HTERT RPE-1 (cell line): Measurements from ENCODE around the gene IRF8.

Experiments
- in situ Hi-C: fragments of 300-500 bp; cut with MboI; formaldehyde crosslinking; loops from 4 replicates; pipeline ENCODE4 v1.14.3; 2020; ENCODE audit warnings: low sequenced_read_pairs

Gene IRF8

DNA sequence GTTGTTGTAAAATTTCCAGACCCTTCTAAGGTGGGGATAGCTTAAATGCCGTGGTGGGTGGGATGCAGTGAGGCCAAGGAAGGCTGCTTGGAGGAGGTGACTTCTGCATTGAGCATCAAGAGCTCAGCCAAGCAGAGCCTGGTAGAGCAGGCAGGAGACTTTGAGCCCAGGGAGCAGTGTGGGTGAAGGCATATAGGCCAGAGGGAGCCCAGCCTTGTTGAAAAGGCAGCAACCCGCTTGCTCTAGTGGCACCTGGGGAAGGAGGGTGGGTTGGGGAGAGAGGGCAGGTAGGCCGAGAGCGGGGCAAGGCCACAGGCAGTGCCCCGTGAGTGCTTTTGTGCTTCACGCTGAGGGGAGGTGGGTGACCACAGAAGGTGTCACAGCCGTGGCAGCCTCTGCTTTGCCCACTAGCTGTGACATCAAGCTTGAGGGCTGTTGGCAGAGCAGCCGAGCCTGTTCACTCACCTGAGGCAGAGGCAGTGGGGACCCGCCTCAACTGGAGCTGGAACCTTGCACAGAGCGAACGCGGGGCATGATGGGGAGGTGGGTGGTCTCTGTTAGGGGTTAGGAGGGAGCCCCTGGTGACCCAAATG lies 56.1 kb downstream of the IRF8 start:
- in situ Hi-C loops = no loop called here

DNA sequence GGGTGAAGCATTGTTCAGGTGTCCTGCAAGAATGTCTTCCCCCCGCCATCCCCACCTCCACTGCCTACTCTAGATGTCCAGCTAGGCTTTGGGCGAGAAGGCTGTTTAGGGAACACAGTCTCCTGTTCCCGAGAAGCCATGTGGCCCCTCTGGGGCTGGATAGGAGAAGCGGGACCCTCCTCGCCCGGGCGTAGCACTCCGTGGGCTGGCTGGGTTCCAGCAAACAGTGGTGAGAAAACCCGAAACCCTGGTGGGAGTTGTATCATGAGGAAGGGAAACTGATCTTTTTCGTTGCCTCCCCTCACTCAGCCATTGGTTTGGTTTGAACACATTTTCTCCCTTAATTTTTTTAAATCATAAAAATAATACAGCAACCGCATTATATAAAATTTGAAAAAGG lies 56.6 kb downstream of the IRF8 start:
- in situ Hi-C loops = no loop called here

DNA sequence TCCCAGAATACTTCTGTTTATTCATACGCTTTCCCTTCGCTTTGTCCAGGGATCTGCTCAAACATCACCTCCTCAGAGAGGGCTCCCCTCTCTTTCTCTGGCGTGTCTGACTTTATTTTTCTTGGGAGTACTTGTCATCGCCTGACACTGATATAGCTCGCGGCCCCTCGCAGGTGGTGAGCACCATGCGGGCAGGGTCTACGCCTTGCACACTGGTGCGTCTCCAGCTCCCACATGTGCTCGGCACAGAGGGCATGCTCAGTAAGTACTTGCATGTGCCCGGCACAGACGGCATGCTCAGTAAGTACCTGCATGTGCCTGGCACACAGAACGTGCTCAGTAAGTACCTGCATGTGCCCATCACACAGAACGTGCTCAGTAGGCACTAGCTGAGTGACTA lies 57.5 kb downstream of the IRF8 start:
- in situ Hi-C loops = no loop called here

DNA sequence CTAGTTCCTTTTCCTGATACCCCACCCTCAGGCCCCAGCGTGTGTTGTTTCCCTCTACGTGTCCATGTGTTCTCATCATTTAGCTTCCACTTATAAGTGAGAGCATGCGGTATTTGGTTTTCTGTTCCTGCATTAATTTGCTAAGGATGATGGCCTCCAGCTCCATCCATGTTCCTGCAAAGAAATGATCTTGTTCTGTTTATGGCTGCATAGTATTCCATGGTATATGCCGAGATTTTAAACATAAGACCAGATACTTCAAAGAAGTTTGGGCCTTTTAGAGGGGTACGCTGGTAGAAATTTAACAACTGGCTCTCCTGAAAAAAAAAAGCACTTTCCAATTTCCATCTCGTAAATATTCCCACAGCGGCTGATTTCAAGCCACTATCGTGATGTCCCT lies 59.8 kb downstream of the IRF8 start:
- in situ Hi-C loops = no loop called here

DNA sequence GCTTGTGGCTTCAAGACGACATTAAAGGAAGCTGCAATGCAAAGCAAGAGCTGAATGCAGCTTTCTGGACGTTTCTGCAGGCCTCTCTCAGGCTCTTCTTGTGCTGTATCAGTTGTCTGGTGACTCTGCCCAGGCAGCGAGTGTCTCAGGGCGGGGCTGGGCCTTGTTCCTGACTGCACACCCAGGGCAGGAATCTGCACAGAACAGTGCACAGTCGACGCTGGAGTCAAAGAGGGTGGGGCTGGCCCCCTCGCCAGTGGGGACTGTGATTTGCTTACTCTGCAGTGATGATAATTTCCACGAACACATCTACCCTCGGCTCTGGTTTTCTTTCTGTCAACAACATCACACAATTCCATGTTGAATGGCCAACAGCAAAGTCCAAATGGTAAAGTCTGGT lies 60.7 kb downstream of the IRF8 start:
- in situ Hi-C loops = no loop called here

DNA sequence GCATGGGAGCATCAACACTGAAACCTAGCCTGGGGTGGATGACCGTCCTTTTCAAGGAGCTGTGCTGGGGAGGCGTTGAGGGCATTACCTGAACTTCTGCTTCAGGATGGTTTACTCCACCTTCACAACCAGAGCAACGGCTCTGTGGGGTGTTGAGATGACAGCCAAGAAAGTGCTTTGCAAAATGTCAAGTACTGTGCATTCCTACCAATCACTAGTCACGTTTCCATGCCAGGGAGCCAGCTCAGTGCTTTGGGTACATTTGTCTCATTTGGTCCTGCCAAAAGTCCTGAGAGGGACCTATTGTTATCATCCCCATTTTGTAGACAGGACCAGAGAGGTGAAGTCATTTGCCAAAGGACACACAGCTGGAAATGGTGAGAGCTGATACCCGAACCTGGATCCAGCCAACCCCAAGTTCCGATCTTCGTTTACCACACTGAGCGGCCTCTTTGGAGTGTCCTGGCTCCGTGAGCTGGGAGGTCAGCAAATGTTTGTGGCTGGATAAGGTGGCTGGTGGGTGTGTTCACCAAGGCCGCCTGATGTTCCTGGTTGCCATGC lies 61.6 kb downstream of the IRF8 start:
- in situ Hi-C loops = no loop called here

DNA sequence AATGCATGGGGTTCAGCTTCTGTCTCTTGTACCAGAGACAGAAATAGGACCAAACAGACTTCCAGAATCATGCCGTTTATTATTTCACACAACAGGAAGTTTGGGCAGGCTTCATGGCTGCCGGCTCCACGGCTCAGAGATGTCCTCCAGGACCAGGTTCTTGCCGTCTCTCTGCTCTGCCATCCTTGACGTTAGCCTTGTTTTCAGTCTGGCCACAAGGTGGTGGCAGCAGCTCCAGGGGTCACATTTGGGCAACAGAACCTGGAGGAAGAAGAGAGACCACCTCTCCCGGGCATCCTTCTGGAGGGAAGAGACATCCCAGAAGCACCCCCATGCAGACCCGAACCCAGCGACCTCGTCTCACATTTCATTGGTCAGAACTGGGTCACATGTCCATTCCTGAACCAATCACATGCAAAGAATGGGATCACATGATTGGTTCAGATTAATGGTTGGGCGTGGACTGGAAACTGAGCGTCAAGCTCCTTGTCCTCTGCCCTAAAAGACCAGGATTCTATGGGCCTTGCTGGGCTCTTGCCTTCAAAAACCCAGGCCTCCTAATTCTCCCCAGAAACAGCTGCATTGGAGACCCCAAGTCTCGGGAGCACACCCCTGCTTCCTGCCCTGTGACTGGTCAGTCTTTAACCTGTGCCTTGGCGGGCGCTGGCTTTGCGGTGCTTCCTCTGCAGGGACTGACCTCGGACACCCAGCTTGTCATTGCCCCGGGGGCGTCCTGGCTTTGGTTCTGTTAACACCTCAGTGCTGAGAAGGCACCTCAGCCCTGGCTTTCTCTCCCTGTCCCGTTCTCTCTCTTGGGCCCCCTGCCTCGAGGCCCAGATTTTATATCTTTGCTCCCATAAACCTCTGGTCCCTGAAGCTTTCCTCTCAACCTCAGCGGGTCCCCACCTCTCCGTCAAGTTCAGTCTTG lies 63.3 kb downstream of the IRF8 start:
- in situ Hi-C loops = no loop called here

DNA sequence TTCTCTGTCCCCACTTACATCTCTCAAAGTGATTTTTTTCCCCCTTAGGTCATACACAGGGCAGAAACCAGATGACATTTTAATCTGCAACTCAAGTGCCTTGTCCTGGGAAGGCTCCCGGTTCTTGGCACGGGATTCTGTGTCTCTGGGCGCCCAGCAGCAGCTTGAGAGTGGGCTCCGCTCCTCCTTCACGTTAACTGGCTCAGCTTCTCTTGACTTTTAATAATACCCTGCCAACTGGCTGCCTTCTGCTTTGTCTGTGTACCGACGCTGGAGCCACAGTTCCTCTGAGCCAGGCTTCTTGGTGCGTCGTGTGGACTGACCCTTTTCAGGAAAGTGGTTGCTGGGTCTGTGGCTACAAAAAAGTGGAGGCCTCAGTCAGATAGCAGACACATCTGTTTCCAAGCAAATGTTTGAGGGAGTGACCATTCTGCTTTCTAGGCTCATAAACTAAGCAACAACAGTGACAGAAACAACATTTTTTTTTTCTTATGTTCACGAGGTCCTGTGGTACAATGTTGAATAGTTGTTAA lies 64.9 kb downstream of the IRF8 start:
- in situ Hi-C loops = no loop called here

DNA sequence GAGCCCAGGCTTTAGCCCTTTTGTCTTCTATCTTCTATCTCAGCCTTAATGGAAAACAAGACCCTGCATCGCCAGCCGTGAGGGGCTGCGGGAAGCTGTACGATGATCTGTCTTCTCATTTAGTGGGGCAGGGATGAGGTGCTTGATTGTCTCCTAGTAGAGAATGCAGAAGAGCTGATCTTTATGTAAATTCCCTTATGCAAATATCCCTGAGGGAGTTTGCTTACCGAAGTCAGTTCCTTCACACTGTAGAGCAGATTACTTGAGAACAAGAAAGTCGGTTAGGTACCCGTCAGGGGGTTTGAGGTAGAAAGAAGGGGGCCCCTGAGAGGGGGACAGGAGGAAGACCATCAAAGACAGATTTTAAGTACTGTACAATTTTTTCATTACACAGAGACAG lies 66.2 kb downstream of the IRF8 start:
- in situ Hi-C loops = no loop called here

DNA sequence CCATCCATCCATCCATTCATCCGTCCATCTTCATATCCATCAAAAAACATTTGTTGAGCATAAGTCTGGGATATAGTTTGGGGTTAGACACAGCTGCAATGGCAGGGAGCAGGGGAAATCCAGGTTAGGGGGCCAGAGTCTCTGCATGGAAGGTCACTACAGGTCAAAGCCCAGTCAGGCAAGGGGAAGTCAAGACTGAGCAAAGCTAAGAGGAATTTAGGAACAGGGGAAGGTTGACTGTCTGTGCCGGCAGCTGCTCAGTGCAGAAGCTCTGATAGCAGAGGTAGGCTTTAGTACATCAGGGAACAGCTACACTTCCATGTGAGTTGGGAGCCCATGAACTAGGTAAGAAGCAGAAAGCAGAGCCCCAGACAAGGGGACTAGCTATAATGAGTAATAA lies 68.1 kb downstream of the IRF8 start:
- in situ Hi-C loops = no loop called here

DNA sequence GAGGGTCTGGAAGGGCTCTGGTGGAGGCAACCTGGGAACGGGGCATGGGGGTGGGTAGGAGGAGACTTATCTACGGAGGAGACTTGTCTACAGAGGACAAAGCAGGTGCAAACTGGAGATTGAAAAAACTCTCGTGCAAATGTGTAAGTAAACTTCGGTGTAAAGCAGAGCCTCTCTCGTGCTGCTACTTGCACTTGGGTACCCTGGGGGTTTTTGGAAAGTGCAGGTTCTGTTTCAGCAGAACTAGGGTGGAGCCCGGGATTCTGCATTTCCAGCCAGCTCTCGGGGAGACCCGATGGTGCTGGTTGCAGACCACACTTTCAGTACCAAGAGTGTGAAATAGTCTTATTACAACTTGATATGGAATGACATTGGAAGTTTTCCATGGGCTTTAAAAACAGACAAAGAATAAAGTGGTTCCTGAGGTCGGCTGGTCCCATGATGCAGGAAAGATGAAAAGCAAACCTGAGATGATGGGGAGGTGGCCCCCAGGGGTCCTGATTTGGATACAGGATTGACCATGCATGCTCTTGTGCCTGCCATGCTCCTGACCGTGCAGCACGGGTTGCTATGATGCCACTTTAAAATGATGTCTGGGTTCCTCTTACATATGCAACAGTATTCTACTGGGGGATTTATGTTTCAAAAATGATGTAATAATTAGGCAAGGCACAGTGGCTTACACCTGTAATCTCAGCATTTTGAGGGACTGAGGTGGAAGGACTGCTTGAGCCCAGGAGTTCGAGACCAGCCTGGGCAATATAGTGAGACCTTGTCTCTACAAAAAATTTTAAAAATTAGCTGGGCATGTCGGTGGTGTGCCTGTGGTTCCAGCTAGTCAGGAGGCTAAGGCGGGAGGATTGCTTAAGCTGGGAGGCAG lies 69.3 kb downstream of the IRF8 start:
- in situ Hi-C loops = no loop called here

DNA sequence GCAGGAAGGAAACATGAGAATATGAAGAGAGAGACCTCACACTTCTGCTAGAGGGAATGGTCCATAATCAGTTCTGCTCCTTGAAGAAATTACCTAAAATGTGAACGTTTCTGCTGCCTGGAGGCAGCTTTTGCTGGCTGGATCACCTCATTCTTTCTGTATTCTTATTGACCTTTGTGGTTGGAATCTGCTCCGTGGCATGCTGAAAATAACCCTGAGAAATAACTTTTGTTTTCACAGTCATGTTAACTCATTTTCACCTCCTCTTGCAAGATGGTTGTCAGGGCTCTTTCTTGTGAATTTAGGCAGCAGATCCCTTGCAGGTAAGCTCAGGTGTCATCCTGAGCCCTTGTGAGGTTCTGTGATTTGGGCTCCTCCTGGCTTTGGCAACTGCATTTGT lies 70.2 kb downstream of the IRF8 start:
- in situ Hi-C loops = no loop called here

DNA sequence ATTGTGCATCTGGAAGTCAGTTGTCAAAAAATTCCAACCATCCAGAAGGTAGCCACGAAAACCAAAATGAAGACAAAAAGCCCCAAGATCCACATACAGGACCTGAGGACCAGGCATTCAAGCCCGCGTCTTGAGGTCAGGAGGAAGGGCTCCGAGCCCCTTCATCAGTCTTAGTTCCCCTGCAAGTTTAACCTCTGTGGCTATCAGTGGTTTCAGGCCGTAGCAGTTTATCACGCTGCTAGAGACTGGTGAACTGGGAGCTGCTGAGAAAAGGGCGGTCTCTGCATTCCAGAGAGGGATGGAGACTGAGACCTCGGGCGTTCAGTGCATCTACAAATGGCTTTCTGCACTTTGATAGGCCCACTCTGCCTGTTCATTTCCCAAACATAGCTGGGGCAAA lies 70.6 kb downstream of the IRF8 start:
- in situ Hi-C loops = no loop called here

DNA sequence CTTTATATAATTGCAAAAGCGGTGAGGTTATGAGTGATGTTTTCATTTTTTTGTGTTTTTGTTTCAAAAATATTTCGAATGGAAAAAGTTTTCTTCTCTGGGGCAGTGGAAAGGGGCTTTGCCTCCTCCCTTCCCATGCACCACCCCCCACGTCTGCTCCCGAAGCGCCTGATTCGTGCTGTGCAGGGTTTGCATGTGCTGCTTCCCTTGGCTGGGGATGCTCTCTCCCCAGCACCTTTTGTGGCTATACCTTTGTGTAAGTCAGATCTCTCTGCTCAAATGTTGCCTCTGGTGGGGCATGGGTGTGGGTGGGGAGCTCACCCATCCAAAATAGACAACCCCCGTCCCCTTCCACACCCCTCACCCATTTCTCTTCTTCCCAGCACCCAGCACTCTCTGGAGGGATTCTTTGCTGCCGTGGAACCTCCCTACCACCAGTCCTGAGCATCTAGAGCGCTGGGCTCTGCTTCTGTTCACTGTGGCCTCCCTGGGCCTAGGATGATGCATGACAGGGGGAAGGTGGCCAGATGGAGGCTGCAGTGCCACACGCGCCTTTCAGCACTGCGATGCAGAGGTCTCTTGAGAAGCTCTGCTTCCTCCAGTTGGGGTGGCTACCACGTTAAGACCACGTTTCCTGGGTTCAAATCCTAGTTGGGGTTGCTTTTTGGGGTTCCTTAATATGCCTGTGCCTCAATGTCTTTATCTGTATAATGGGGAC lies 71.2 kb downstream of the IRF8 start:
- in situ Hi-C loops = no loop called here

DNA sequence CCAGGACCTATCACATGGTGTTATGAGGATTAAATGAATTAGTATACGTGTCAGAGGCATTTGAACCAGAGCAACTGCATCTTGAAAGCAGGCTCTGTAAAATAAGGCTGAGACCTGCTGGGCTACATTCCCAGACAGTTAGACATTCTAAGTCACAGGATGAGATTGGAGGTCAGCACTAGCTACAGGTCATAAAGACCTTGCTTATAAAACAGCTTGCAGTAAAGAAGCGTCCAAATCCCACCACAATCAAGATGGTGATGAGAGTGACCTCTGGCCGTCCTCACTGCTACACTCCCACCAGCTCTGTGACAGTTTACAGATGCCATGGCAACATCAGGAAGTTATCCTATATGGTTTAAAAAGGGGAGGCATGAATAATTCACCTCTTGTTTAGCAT lies 71.8 kb downstream of the IRF8 start:
- in situ Hi-C loops = no loop called here
